ENCODE results near the gene TAL1. TPM values are rescaled to one million over a fixed set of nuclear protein-coding genes. Genes with fewer than 3 reads are reported as not detected.

Gene TAL1
- total and polyA plus RNA-seq, 2 of the 8 experiments (the other 6 are each of a cell fraction or from before 2014, with no cell fraction given): 0.09 to 0.15 TPM

DNA sequence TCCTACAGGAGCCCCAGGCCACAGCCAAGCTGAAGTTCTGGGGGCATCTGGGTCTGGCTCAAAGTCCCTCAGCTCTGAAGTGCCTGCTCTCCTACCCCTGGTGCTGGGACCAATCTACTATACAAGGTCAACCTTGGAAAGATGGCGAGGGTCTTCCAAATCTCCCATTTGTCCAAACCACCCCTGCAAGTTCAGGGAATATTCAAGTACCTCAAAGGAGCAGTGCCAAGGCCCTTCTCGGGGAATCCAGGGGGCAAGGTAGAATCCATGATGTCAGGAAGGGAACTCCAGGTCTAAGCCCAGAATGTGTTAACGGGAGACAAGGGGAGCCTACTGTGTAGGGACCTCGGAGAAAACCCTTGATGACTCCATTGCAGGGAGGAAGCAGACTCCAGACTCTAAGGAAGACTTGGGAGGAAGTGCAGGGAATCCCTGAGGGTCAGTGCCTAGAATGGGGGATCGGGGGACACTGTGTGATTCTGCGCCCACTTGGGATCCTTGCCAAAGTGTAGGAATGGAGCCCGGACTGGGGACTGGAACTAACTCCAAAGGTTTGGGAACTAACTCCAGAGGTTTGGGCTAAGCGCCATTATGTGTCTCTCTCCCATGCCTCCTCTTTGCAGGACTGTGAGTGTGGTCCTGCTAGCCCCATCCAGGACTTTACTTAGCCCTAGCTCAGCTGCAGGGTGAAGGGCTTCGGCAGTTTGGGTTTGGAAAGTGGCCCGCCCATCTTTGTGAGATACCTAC is 8.7 kb downstream of the TAL1 start (continued):
- TF ChIP-seq NRF1 (IDR thresholded peaks at IDR 0.05; ENCODE audit: low read depth, low read length): no peak
- TF ChIP-seq BACH1 (IDR thresholded peaks at IDR 0.05; ENCODE audit: low read length): no peak
- TF ChIP-seq MAFK (IDR thresholded peaks at IDR 0.05; ENCODE audit: low read depth, low read length): no peak

All from H1 (cell line).